BJ (cell line): Measurements from ENCODE around the gene THSD8. TPM values are rescaled to one million over a fixed set of nuclear protein-coding genes. Genes with fewer than 3 reads are reported as not detected.

Experiments used
- CTCF ChIA-PET: fragments of 350-600 bp; formaldehyde crosslinking; extraction: SDS; loops from one replicate; lab custom pipeline; 2021; ENCODE audit warnings: antibody characterized with exemption, inconsistent platforms; lab: Yijun Ruan, JAX
- POLR2A ChIA-PET: fragments of 300-600 bp; sonication (Branson Sonifier 250); formaldehyde crosslinking; extraction: SDS; loops from one replicate; lab custom pipeline; 2021; ENCODE audit warnings: antibody characterized with exemption; lab: Charles Lee
- DNase-seq: peaks from one replicate; pipeline ENCODE4 v3.0.0-alpha.2; 2011; ENCODE audit warnings: low read depth
- H3K27me3 ChIP-seq: 2 replicates; pipeline ENCODE4 v1.6.0; 2011; ENCODE audit warnings: low read length; ENCODE audit not compliant: control insufficient read depth, insufficient read depth
- H3K36me3 ChIP-seq: 2 replicates; pipeline ENCODE4 v1.5.1; 2011; ENCODE audit warnings: low read length; ENCODE audit not compliant: control insufficient read depth, insufficient read depth
- H3K4me3 ChIP-seq: 2 replicates; pipeline ENCODE4 v1.5.1; 2011; ENCODE audit warnings: low read depth, mild to moderate bottlenecking, control low read depth, low read length
- polyA plus RNA-seq: library from polyadenylated mRNA; depleted of rRNA; stranded (reverse); fragments of >200 nt; gene quantifications from 2 replicates; pipeline ENCODE4 v1.2.3, GENCODE V29; 2011
- TF ChIP-seq, protein P1 (sequence below): IDR thresholded peaks from 2 replicates; pipeline ENCODE4 v1.5.1; 2011; ENCODE audit warnings: low read depth, mild to moderate bottlenecking, control low read depth, inconsistent platforms, low read length, moderate library complexity; ENCODE audit not compliant: insufficient read depth

Gene THSD8
- polyA plus RNA-seq, 1 experiment: 0.75 TPM

GRCh38 chr19:12834566-12834943 lies 32.7 kb downstream of the THSD8 start, which contains the start of gene RTBDN:
Gene RTBDN, minus strand, starts transcription at chr19:12834579. Its CDS starts 4,600 bp downstream, at chr19:12829979.
- peak within 1 kb of the TSS; percentile 44 for H3K4me3 ChIP-seq
- TF ChIP-seq, protein P1, sequence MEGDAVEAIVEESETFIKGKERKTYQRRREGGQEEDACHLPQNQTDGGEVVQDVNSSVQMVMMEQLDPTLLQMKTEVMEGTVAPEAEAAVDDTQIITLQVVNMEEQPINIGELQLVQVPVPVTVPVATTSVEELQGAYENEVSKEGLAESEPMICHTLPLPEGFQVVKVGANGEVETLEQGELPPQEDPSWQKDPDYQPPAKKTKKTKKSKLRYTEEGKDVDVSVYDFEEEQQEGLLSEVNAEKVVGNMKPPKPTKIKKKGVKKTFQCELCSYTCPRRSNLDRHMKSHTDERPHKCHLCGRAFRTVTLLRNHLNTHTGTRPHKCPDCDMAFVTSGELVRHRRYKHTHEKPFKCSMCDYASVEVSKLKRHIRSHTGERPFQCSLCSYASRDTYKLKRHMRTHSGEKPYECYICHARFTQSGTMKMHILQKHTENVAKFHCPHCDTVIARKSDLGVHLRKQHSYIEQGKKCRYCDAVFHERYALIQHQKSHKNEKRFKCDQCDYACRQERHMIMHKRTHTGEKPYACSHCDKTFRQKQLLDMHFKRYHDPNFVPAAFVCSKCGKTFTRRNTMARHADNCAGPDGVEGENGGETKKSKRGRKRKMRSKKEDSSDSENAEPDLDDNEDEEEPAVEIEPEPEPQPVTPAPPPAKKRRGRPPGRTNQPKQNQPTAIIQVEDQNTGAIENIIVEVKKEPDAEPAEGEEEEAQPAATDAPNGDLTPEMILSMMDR: no peak
- ChIA-PET CTCF (interaction anchor here (1.1 to 2.6 kb wide), 6 partner anchors 13 to 77 kb away, joined by 3 to 15 read pairs (median 5); no protein-coding TSS in a partner anchor), POLR2A (no interaction called here)
- peaks cover 46% of the 10 kb centered on the region for H3K27me3 ChIP-seq
- H3K36me3 ChIP-seq: no peaks in the 10 kb centered on the region
- no peak for DNase-seq

DNA sequence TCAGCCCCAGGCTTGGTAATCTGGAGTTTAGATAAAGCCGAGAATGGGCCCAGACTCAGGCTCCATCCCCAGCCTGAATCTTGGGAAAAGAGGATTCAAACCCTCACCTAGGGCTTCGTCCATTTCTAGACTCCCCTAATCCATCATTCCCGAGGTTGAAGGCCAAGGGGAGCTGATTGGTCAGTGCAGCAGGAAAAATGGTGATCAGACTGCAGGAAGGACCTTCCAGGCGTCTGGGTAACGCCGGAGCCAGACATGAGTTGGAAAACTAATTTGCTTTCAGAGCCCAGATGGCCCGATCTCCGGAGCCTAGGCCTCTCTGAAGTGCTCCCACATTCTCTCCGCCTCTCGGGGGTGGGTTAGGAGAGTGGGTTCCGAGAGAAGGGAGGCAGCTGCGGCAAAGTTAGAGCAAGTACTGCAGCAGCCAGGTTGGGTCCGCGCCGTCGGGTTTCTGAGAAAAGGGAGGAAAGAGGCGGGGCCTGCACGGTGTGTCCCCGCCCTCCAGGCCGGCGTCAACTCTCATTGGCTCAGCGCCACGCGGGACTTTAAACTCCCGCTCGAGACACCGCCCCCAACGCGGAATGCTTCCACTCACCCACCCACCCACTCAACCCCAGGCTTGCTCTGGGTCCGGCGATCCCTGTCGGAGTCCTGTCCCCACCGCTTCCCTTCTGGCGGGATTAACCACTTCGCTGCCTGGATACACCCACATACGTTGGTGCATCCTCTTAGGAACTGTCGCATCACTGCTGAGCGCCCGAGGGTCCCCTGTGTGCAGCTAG lies 33.3 kb downstream of the THSD8 start:
- ChIA-PET POLR2A (no interaction called here), CTCF (interaction anchor here (0.7 to 2.6 kb wide), 7 partner anchors 12 to 78 kb away, joined by 3 to 15 read pairs (median 4); no protein-coding TSS in a partner anchor)
- no peak overlapping the region for H3K4me3 ChIP-seq
- DNase-seq: no peak
- TF ChIP-seq, protein P1: no peak
- H3K27me3 ChIP-seq: peaks cover 47% of the 10 kb centered on the region
- H3K36me3 ChIP-seq: no peaks in the 10 kb centered on the region

DNA sequence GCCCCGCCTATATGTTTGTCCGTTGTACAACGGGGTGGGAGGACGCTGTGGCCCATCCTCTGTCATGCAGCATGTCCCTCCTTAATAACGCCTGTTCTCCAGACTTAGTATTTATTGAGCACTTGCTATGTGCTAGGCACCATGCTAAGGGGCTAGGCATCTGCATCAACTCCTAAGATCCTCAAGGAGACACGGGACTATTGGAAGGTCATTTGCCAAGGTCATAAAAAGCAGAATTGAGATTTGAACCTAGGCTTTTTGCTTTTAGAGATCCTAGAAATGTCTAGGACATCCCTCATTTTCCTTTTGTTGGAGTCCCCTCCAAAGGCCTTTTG lies 34.6 kb downstream of the THSD8 start:
- no peak overlapping the region for H3K4me3 ChIP-seq

DNA sequence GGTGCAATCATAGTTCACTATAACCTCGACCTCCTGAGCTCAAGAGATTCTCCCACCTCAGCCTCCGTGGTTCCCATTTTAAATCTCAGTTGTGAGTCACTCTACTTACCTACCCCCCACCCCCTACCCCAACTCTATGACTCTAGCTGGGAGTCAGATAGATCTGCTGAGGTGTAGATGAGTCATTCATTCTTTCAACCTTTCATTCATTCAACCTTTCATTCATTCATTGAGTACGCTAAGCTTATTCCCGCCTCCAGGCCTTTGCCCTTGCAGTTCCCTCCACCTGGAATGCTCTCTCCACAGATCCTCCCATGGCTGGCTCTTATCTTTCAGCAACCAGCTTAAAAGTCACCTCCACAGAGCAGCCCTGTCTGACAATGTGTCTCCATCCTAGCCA lies 35.4 kb downstream of the THSD8 start:
- Histone ChIP-seq H3K27me3 (peaks cover 45% of the 10 kb centered on the region), H3K36me3 (no peaks in the 10 kb centered on the region), H3K4me3 (no peak overlapping the region)
- DNase-seq: no peak
- POLR2A ChIA-PET: no interaction called here
- TF ChIP-seq, protein P1: no peak
- CTCF ChIA-PET: interaction anchor here (0.6 to 3.0 kb wide), 9 partner anchors 10 to 269 kb away, joined by 3 to 21 read pairs (median 4); no protein-coding TSS in a partner anchor

More for the DNA sequence above, 34.6 kb downstream of the THSD8 start:
- TF ChIP-seq, protein P1: no peak
- ChIA-PET POLR2A (interaction anchor here (0.6 kb wide), 1 partner anchor 36 kb away, joined by 3 read pairs; no protein-coding TSS in a partner anchor), CTCF (interaction anchor here (0.6 to 3.0 kb wide), 8 partner anchors 11 to 270 kb away, joined by 3 to 21 read pairs (median 4); no protein-coding TSS in a partner anchor)
- no peak for DNase-seq
- H3K27me3 ChIP-seq: peaks cover 46% of the 10 kb centered on the region
- no peaks in the 10 kb centered on the region for H3K36me3 ChIP-seq

DNA sequence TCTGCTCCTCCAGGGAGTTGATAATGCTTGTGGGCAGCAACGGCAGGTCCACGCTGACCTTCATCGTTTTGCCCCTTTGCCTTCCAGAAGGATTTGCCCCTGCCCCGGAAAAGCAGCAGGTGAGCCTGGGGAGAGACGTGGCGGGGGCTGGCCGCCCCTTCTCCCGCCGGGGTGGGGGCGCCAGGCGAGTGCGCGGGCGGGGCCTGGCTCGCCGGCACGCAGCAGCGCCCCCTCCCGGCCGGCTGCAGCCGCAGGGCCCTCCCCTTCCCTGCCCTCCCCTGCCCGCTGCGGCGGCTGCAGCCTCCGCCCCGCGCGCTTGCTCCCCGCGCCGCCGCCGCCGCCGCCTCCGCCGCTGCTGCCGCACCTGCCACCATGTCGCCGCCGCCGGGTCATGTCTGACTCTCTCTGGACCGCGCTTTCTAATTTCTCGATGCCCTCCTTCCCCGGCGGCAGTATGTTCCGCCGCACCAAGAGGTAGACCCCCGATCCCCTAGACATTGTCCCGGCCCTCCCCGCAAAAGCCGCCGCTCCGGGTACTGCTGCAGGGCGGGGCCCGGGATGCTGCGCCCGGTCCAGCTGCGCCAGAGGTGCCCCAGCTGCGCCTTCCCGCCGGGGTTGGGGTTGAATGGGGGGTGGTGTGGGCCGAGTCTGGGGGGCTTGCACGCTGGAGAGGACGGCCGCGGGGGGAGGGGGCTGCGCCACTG lies 36.5 kb downstream of the THSD8 start, which contains the start of gene MAST1:
MAST1 (plus strand) TSS at position 334 of the 704 bp plus-strand sequence; CDS start at position 392, 58 bp downstream.
- Histone ChIP-seq H3K27me3 (peaks cover 42% of the 10 kb centered on the region), H3K36me3 (no peaks in the 10 kb centered on the region), H3K4me3 (no peak within 1 kb of the TSS)
- ChIA-PET CTCF (interaction anchor here (0.5 to 3.0 kb wide), 4 partner anchors 9 to 1214 kb away, joined by 3 to 21 read pairs (median 8); no protein-coding TSS in a partner anchor), POLR2A (no interaction called here)
- no peak for DNase-seq
- TF ChIP-seq, protein P1: no peak; the same call in 1 of the 2 replicates
